GM18867 (cell line): ENCODE data around the gene CHST7.

Source experiments
- ATAC-seq: cut with Tn5 transposase; IDR thresholded peaks from one replicate; pipeline ENCODE4 v1.9.1; 2021; ENCODE audit warnings: mild to moderate bottlenecking, moderate library complexity; ENCODE audit not compliant: unreplicated experiment

Gene CHST7

DNA sequence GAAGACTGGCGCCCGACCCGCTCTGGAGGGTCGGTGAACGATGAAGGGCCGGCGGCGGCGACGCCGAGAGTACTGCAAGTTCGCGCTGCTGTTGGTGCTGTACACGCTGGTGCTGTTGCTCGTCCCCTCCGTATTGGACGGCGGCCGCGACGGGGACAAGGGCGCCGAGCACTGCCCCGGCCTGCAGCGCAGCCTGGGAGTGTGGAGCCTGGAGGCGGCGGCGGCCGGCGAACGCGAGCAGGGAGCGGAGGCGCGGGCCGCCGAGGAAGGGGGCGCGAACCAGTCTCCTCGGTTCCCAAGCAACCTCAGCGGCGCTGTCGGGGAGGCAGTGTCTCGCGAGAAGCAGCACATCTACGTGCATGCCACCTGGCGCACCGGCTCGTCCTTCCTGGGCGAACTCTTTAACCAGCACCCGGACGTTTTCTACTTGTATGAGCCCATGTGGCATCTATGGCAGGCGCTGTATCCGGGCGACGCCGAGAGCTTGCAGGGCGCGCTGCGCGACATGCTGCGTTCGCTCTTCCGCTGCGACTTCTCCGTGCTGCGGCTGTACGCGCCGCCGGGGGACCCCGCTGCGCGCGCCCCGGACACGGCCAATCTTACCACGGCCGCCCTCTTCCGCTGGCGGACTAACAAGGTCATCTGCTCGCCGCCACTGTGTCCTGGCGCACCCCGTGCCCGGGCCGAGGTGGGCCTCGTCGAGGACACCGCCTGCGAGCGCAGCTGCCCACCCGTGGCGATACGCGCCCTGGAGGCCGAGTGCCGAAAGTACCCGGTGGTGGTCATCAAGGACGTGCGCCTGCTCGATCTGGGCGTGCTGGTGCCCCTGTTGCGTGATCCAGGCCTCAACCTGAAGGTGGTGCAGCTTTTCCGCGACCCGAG is 568 bp downstream of the CHST7 start:
- peak; percentile 36 for ATAC-seq

GRCh38 chrX:46574774-46575381 is 1.3 kb downstream of the CHST7 start:
- ATAC-seq, result peak; percentile 20

DNA sequence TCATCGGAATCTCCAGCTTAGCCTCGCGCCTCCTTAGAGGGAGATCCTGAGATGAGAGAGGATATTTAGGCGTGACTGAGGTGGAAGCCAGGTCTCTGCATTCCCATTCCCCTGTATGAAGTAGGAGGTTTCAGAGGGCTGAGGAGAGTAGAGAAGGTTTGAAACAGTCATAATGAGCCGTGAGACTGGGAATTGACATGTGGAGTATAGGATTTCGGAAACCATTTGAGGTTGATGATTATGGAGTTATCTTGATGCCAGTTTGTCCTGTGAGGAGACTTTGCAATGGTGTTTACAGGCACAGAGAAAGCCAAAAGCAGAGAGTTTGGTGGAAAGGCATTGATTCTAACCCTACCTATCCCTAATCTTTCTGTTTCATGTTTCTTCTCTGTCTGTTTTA is 2.0 kb downstream of the CHST7 start:
- no peak for ATAC-seq

GRCh38 chrX:46575991-46576392 is 2.4 kb downstream of the CHST7 start:
- no peak for ATAC-seq

DNA sequence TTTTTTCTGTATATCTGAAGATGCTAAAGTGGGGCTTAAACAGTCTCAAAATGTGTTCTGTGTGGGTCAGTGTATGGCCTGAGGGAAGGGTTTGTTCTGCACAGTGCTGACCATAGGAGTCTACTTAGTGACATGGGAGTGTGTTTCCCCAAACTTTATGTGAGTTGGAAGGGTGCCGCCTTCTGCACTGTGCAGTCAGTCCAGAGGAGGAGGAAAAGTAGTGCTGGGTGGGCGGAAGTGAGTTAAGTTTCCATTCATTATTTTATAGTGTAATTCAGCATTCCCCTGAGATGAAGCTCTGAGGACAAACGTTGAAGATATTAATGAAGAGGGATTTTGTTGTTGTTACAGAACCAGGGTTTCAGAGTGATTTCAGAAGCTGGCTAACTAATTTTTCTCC is 2.9 kb downstream of the CHST7 start:
- no peak for ATAC-seq

- no peak for ATAC-seq
These were observed 3.8 kb downstream of the CHST7 start for GRCh38 chrX:46577221-46578005.

GRCh38 chrX:46579250-46579649 is 5.7 kb downstream of the CHST7 start:
- no peak for ATAC-seq

DNA sequence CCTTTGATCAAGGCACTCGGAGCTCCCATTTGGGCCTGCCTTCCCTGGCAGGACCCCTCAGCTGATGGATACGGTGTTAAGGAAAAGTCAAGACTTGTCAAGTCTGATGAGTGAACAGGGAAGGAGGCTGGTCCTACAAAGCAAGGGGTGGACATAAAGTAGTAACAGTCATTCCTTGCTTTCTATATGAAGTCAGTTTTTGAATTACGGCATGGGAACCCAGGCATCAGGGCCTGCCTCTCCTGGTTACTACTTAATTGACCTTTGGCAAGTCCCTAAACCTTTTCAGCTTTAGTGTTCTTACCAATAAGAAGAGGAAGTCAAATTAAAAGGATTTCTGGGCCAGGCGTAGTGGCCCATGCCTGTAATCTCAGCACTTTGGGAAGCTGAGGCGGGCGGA is 7.0 kb downstream of the CHST7 start:
- no peak for ATAC-seq

- no peak for ATAC-seq
These were observed 8.8 kb downstream of the CHST7 start for GRCh38 chrX:46582325-46582724.

DNA sequence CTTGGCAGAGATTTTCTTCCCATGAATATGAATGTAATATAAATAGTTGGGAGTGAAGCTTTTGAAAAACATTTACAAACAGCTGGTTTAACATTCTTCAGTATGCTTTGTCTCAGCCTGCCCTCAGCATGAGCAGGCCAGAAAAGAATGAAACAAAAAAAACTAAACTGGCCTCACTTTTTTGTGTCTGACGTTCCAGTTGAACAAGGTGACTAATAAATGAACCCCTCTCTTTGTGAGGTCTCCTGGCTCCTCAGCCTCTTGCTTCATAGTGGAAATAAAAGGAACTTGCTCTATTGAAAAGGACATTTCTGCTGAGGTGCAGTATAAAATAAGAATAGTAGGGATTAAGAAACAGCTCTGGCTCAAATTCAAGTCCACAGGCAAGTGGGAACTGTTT is 9.4 kb downstream of the CHST7 start:
- no peak for ATAC-seq

GRCh38 chrX:46584736-46585135 is 11.2 kb downstream of the CHST7 start:
- ATAC-seq, result no peak

DNA sequence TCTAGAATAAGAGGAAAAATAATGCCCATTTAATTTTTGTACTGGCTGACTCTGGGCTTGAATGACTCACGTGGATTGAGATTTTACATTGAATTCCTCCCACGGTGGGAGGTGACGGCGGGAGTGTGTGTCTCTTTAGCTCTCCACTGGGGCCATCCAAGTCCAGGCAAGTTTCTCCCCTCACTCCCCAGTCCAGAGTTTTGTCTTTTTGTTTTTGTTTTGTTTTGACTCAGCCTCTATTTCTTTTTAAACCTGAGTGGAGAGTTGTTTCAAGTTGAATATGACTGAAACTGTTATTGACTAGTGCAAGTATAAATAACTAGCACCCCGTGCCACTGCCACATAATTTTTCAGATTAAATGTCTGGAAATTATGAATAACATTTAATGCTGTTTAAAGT is 13.6 kb downstream of the CHST7 start:
- peak; percentile 83 for ATAC-seq

DNA sequence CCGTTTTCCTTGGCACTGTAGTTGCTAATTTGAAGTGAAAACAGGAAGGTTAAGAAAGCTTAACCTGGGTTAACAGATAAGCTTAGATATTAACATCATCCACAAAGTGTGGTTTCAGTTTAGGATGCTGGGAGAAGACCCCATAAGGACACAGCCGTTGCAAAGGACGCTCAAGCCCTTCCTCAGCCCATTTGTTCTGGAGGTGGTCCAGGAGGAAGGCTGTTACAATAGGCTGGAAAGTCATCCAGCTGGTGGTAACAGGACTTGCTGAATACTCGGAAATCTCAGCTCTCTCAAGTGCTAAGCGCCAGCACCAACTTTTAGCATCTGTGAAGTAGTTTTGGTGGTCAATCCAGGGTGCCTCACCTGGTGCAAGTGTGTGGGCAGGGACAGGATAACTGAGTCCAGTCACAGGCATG is 14.2 kb downstream of the CHST7 start:
- ATAC-seq, result no peak

- no peak for ATAC-seq
These were observed 14.7 kb downstream of the CHST7 start for GRCh38 chrX:46588263-46588662.

- ATAC-seq, result no peak
These were observed 16.6 kb downstream of the CHST7 start for GRCh38 chrX:46589977-46590723.

DNA sequence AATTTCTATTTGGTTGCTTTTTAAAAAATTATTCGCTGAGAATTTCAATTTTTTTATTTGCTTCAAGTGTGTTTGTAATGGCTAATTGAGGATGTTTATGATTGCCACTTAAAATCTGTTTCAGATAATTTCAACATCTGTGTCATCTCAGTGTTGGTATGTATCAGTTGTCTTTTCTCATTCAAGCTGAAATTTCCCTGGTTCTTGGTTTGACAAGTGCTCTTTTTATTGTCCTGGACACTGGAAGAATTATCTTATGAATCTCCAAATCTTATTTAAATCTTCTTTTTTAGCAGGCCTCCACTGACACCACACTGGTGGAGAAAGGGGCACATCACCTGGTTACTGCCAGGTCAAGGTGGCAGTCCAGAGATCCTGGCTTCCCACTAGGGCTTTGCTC is 21.5 kb downstream of the CHST7 start:
- no peak for ATAC-seq

GRCh38 chrX:46597208-46597607 is 23.6 kb downstream of the CHST7 start:
- no peak for ATAC-seq

DNA sequence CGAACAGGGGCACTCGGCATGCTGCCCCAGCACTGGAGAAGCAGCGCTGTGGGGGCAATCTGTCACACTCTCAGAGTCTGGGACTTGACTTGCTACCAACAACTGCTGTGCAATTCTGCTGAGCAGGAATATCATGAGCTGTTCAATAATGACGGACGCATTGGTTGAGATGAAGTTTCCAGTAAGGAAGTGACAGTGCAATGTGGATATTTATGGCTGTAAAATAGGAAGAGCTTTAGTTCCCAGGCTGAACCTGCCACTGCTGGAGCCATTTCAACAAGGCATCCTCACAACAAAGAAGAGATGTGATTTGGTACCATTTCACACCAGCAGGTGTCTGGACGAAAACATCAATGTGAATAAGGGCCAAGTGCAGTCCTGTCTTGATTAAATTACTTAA is 24.2 kb downstream of the CHST7 start:
- no peak for ATAC-seq

DNA sequence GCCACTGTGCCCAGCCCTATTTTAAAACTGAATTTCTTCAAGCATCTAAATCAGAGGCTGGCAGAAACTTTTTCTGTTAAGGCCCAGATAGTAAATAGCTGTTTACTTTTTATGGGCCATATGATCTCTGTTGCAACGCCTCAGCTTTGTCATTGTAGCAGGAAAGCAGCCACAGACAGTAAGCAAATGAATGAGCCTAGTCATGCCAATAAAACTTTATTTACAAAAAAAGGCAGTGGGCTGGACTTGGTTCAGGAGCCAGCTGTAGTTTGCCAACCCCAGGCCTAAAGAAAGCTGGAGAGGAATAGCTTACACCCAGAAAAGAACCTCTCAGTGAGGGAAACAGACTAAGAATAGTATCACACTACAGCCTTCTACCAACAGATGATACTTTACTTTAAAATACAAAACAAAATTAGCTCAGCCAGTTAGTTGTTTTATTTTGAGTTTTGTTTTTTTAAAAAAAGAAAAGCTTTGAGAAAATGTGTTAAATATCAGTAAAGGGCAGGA is 25.5 kb downstream of the CHST7 start:
- no peak for ATAC-seq

DNA sequence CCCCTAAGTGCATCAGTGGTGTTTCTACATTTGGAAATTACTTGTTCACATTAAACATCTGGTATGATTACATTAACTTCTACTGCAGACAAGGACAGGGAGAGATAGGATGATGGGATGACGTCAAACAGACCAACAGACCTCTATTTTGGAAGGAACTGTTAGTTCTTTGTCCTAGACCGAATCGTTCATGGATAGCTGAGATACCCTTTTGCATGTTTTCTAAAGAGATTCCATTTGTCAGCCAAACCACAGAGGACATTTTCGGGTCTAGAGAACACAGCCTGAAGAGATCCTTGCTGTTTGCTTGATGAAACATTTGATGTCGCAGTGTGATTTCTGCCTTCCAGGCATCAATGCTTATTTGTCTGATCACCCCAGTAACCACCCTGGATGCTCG is 27.7 kb downstream of the CHST7 start:
- no peak for ATAC-seq
